Activated CD4-positive, alpha-beta T cell treated with anti-CD3 and anti-CD28 coated beads, Interleukin-2, amount 50 U/mL, for 1 hour (primary cell): ENCODE measurements around the gene NINJ2.
"Not testable (repeated sequence)": the region's sequence is repeated elsewhere in the genome, so short reads cannot be mapped to it uniquely, and the experiment has no call there.

Source experiments
- DNase-seq: peaks from one replicate; pipeline ENCODE4 v3.0.0-alpha.2; 2020

Gene NINJ2

GRCh38 chr12:663293-663871, at the start of gene NINJ2:
NINJ2 (minus strand) TSS chr12:663445; CDS start chr12:663360, 85 bp downstream.
- no peak for DNase-seq

- no peak for DNase-seq
These were observed 49.1 kb upstream of the NINJ2 start for GRCh38 chr12:712172-712863.

DNA sequence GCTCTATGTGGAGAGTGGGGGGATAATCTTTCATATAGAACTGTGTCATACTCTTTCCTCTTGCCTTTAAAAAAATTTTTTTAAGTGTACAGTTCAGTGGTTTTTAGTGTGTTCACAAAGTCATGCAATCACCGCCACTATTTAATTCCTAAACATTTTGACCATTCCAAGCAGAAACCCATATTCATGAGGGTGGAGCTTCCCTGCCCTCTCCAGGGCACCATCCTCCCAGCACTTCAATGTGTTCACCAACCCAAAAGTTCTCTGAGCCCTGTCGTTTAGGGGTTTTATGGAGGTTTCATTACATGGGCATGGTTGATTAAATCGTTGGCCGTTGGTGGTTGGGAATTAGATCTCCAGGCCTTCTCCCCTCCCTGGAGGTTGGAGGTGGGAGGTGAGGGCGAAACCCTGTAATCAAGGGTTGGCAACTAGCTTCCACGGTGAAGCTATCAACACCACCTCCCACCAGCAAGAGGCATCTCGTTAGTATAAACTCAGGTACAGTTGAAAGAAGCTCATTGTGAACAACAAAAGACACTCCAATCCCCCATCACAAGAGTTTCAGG, 46.3 kb upstream of the NINJ2 start:
- DNase-seq = no peak

GRCh38 chr12:708084-708483, 44.8 kb upstream of the NINJ2 start:
- DNase-seq = not testable (repeated sequence)

GRCh38 chr12:704516-705242, 41.4 kb upstream of the NINJ2 start:
- DNase-seq = no peak

GRCh38 chr12:701896-702539, 38.8 kb upstream of the NINJ2 start:
- DNase-seq = no peak

DNA sequence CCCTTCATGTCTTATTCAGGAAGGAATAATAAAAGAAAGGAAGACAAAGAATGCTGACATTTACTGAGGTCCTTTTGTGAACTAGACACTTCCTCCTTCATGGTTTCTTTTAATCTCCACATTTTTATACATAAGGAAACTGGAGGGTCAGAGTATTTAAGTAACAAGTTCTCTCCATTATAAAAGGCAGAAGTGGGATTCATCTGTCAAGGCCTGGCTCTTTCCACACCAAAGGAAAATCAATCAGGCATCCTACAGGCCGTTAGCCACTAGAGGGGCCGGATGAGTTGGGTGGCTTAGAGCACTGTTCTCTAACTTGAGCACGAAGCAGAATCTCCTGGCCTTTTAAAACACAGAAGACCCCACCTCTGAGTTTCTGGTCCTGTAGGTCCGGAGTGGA, 36.8 kb upstream of the NINJ2 start:
- DNase-seq = no peak

- DNase-seq = not testable (repeated sequence)
These were observed 35.0 kb upstream of the NINJ2 start for GRCh38 chr12:698222-698621.

DNA sequence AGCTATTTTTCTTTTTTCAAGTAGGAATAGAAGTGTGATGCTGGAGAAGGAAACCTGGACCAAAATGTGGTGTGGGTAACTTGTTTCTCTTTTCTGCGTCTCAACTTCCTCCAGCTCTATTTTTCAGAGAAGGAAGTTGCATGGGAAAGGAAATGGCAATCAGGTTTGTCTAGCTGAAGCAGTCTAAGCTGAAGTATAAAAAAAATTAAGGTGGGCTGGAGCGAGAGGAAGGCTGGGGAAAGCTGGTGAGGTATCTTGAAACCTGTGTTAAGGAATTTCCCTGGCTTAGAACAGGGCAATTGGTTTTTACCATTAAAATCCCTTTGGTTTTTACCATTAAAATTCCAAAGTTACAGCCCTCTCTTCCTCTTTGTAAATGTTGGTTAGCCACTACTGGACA, 34.2 kb upstream of the NINJ2 start:
- DNase-seq = no peak

- DNase-seq = no peak
These were observed 31.7 kb upstream of the NINJ2 start for GRCh38 chr12:694734-695503.

- no peak for DNase-seq
These were observed 30.8 kb upstream of the NINJ2 start for GRCh38 chr12:693934-694533.

- DNase-seq = no peak
These were observed 29.0 kb upstream of the NINJ2 start for GRCh38 chr12:692274-692673.

GRCh38 chr12:690466-690865, 27.2 kb upstream of the NINJ2 start:
- no peak for DNase-seq

GRCh38 chr12:685388-685787, 22.1 kb upstream of the NINJ2 start:
- peak; percentile 78 for DNase-seq

DNA sequence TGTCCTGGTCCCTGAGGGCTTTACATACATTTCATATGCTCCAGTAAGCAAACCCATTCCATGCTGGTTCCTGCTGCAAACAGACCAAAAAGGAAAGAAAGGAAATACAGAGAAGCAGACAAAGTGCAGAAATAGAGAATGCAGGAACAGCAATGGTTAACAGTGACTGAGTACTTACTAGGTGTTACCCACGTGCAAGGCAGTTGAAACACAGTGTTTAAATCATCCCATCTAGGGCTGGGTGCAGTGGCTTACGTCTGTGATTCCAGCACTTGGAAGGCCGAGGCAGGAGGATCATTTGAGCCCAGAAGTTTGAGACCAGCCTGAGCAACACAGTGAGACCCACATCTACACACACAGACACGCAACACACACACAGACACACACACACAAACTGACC, 21.2 kb upstream of the NINJ2 start:
- DNase-seq = no peak

GRCh38 chr12:681568-682256, 18.5 kb upstream of the NINJ2 start:
- DNase-seq = no peak

DNA sequence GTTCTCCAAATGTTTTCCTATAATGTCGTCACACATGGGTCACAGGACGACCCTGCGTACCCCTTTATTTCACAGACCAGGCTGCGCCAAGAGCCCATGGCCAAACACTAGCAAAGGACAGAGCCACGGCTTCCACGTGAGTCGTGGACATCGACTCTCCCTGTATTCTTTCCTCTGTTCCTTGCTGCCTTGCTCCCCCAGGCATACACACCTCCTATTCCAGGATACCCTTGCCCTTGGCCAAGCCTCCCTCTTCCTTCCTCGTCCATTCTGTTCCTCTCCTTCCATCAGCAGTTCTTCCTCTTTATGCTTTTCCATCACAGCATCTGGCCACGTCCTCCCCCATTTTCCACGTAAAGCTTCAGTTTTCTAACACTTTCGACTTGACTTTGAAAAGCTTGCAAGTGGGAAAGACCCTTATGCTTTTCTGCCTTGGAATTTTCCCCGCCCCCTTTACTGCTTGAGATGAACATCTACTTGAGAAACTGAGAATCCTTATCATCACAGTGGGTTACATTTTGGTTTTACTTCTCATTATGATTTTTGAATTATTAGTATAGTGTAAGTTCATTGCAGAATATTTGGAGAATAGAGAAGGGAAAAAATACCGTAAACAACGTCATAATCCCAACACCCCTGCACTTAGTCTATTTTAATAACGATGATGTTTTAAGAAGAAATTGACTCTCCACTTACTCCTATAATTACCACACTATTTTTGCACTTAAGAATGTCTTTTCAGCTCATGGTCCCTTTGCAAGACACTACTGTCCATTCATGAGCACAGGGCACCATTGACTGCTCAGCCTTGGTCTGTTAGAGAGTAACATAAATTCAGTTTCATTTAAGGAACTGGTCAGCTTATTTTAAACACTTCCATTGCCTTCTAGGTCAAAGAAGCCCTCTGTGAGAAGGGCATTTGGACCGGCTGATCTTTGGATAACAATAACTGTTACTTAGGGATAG, 15.8 kb upstream of the NINJ2 start:
- DNase-seq = no peak

DNA sequence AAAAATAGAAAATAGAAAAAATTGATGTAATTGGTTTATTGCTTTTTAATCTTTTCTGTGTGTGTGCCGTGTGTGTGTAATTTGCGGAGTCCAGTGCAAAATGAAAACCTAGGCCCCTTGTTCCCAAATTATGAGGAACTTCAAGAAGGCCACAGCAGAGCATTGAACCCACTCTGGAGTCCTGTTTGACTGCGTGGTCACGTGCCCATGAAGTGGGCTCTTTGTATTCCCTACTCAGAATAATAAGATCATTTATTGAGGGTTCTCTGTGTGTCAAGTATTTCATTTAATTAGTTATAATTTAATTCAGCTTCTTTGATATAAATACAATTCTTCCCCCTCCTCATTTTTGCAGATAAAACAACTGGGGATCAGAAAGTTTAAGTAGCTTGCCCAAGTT, 12.3 kb upstream of the NINJ2 start:
- no peak for DNase-seq

DNA sequence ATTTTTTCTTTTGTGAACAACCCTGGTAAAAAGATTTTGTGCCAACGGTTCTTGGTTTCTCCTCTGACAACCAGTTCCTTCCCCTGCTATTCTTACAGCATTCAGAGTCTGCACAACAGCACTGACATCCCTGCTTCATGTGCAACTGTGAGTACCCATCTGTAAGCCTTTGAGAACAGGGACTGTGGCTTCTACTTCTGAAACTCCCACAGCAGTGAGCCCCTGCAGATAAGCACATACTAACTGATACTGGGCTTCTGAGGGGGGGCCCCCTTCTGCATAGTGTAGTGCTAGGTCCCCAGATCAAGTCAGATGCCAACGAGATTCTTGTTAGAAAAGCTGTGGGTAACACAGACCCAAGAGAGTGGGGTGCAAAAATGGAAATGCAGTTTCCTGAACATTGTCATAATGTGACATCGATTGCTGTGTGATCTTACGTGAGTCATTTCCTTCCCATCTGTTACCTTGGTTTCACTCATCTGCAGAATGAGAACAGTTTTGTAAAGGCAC, 11.1 kb upstream of the NINJ2 start:
- DNase-seq = peak; percentile 57

DNA sequence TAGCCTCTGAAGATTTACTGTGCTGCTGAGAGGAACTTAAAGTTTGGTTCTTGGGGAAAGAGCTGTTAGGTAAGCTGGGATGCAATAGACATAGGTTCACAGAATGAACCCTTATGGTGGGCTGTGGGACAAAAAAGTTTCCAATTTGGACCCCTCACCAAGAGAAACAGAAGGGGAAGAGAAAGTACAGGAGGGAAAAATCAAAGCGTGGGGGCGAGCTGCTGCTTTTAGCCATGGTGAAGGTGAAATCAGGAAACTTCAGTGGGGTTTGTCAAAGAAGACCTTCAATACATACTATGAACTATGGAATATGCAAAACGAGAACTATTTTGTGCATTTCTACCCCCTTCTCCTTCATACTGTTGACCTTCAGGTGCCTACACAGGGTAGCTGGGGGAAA, 10.6 kb upstream of the NINJ2 start:
- no peak for DNase-seq
